SU-DHL-6 (cell line): Measurements from ENCODE around the gene CUEDC1.
A peak's percentile ranks its signal among the peaks of the same experiment; 100 is the strongest.

ENCODE experiments used
- CTCF ChIP-seq: fragments of 200-600 bp; sonication (generic); IDR thresholded peaks from one replicate; pipeline ENCODE4 v1.5.1; 2017; ENCODE audit warnings: antibody characterized with exemption, mild to moderate bottlenecking, low read length, moderate library complexity; ENCODE audit not compliant: insufficient read depth, poor library complexity, severe bottlenecking
- EZH2phosphoT487 ChIP-seq: fragments of 200-600 bp; sonication (generic), shearing (Covaris generic); conservative IDR thresholded peaks from 2 replicates; pipeline ENCODE4 v1.6.1; 2018; ENCODE audit warnings: mild to moderate bottlenecking, antibody characterized with exemption, low read length, moderate library complexity, mixed read lengths

- no peak for TF ChIP-seq CTCF
- TF ChIP-seq EZH2phosphoT487 = peak; percentile 96; the same call in 1 of the 2 replicates
Measured at GRCh38 chr17:57939797-57940196, 15.4 kb downstream of the CUEDC1 start.
